SH-SY5Y (cell line): ENCODE data around the gene TNFRSF1B.

ENCODE experiments used
- GATA2 ChIP-seq: IDR thresholded peaks from 2 replicates; pipeline ENCODE4 v1.6.1; 2011; ENCODE audit warnings: mild to moderate bottlenecking, low read depth, low read length
- GATA3 ChIP-seq: IDR thresholded peaks from 2 replicates; pipeline ENCODE4 v1.6.1; 2011; ENCODE audit warnings: low read depth, mild to moderate bottlenecking, low read length, moderate library complexity

Gene TNFRSF1B

GRCh38 chr1:12159816-12160215 is 7.0 kb upstream of the TNFRSF1B start:
- TF ChIP-seq GATA3 (no peak), GATA2 (no peak)

DNA sequence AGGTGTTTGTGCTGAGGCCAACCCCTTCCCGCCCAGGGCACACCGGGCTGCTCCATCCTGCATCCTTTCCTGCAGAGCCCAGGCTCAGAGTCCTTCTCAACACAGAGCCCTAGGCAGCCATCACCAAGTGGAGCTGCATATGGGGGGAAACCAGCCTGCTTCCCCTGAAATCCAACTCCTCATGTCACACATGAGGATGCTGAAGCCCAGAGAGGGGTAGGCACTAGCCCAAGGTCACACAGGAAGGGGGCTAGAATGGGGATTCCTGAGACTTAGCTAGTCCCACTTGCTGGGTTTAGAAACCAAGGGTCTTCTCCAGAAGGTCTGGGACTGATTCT is 5.5 kb upstream of the TNFRSF1B start:
- TF ChIP-seq GATA2 = no peak
- no peak for TF ChIP-seq GATA3

DNA sequence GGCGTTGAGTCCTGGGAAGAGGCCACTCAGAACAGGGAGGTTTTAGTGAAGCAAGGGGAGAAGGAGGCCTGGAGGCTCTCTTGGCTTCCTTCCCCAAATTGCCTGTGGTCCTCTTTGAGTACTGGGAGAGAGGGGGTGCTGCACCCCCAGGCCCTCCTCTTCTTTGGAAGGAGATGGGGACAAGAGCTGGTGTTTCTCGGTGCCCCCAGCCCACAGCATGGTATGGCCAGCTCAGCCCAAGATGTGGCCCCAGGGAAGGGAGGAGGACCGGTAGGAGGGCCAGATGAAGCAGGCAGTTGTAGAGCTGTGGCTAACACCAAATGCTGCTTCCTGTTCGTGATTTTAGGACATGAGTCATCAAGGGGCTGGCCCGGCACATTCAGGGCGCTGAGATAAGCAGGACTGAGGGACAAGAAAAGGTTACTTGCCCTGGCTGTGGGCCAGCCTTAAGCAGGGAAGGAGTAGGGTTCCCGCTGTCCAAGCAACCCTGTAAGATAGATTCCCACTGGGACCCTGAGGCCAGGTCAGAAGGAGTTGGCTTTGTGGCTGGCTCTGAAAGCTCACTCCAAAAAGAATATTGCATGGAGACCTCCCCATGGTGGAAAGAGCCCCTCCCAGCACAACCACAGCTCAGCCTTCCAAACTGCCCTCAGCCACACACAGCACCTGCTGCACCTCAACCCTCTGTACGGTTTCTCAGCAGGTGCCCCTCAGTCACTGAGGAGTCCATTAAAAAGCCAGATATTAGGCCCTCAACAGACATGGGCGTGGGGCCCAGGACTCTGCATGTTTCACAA is 4.9 kb upstream of the TNFRSF1B start:
- TF ChIP-seq GATA3 (no peak), GATA2 (no peak)

DNA sequence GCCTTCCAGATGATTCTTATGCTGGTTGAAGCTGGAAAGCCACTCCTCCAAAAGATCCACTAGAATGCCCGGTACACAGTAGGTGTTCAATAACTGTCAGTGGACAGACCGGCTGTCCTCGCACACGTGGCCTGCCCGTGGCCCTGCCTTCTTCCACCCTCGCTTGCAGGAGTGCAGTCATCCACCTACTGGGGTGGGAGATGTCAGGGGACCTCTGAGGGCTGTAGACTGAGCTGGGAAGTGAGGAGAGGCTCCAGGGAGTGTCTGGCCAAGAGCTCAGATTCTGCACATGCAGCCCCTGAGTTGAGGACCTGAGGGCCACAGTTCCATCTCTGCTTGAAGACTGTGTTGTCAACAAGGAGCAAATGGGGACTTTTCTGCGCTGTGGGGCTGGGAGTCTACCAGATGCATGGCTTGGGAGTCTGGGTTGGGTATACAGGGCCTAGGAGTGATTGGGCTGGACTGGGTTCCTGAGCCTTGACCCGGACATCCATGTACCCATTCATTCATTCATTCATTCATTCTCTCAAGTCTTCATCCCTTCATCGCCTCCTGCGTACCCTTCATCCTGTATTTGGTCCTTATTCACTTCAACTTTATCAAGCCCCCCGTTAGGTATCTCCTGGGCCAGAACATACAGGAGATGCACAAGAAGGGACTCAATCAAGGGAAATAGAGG is 4.2 kb upstream of the TNFRSF1B start:
- TF ChIP-seq GATA2 = no peak
- TF ChIP-seq GATA3 = no peak

GRCh38 chr1:12163210-12163609 is 3.6 kb upstream of the TNFRSF1B start:
- TF ChIP-seq GATA3 = no peak
- no peak for TF ChIP-seq GATA2

DNA sequence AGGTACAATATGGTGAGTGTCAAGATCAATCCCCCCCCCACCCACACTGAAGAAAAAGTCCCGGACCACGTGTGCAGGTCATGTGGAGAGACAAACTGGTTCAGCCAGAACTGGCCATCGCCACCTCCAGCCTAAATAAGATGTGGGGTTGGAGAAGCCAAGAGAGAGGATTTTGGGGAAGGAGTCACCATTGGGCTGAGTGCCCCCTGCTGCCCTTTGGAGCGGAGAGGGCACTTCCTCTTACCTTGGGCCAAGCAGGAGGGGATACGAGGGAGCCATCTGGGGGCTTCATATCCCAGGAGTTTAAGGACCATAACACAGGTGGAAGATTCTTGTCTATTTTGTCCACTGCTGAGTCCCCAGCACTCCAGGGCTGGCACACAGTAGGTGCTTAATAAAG is 2.6 kb upstream of the TNFRSF1B start:
- TF ChIP-seq GATA3 = no peak
- no peak for TF ChIP-seq GATA2

DNA sequence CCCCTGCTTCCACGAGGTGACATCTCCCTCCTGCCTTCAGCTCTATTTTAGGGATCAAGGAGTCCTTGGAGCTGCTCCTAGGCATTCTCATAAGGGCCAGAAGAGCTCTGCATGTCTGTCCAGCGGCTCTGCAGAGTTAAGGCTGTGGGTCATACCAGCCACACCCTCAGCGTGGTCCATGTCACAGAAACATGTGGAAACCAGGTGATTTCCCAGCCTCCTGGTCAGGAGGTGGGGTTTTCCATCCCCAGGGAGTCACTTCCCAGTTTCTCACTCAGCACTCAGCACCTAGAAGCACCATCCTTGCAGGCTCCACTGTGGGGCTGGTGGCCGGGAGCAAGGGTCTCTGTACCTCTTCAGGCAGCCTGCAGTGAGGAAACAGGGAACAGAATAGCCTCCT is 1.4 kb upstream of the TNFRSF1B start:
- TF ChIP-seq GATA2 (no peak), GATA3 (no peak)

- TF ChIP-seq GATA3 (no peak), GATA2 (no peak)
Observed at GRCh38 chr1:12167493-12168429, 970 bp downstream of the TNFRSF1B start.

GRCh38 chr1:12168451-12169160 is 1.8 kb downstream of the TNFRSF1B start:
- TF ChIP-seq GATA2 (no peak), GATA3 (no peak)

DNA sequence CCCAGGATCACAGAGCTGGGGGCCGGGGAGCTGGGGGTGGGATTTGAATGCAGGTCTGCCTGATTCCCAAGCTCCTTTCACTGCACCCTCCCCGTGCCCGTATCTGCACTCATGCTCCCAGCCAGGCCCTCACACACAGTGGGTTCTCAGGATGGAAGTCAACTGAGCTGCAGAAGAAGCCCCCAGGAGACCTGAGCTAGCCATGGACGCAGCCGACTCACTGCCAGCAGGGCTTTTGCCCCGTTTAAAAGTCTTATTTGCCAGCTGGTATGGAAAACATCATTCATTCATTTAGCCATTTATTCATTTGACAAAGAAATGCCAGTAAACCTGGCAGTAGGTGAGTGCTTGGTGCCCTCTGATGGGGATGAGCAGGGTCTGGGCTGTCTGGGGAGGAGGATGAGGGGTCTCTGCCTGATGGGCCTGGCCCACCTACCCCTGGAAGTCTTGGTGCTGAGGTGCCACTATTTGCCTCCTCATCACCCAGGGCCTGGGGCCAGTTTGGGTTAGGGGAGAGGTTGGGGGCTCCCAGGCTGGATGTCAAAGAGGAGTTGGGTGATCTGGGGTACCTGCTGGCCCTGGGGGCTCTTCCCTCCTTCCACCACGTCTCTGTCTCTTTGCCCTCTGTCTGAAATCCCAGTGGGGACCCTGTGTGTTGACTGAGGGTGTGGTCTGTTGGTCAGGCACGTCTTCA is 2.8 kb downstream of the TNFRSF1B start:
- no peak for TF ChIP-seq GATA3
- TF ChIP-seq GATA2 = no peak

DNA sequence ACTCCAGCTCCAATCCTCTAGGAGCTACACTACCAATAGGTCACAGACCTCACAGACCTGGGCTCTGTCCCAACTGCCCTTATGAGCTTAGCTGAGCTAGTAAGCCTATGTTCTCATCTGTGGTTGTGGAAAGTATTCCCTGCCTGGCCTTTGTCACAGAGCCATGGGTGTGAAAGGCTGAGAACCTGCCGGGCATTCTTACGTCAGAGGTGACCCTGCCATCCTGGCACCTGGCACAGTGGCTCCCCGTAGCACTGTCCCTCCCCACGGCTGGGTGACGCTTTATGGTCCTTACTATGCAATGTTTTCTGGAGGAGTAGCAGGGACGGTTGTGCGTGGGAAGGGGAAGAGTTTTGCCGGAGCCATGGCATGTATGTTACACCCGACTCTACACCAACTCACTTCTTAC is 3.5 kb downstream of the TNFRSF1B start:
- TF ChIP-seq GATA3 (no peak), GATA2 (no peak)

DNA sequence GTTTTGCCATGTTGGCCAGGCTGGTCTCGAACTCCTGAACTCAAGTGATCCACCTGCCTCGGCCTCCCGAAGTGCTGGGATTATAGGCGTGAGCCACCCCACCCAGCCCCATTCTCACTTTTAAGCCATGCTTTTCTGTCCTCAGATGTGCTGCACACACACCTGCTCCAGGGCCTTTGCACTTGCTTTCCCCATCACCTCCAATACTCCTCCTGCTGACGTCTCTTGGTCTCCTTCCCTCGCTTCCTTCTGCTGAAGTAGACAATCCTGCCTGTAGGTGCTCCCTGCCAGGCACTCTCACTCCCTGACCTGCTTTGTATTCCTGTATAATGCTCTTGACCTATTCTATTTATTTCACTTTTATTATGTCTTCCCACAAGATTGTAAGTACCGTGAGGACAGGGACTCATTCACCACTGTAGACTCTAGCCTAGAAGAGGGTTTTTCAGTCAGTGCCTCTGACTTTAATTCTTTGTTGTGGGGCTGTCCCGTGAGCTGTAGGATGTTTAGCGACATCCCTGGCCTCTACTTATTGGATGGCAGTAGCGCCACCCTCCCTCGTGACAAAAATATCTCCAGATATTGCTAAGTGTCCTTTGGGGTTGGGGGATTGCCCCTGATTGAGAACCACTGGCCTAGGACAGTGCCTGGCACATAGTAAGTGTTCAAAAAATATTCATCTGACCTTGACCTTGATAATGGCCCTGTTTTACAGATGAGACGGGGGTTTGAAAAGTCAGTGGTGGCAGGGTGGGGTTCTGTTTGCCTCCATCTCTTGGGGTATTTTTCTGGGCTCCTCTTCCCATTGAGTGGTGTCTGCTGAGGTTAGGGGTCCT is 4.6 kb downstream of the TNFRSF1B start:
- no peak for TF ChIP-seq GATA2
- TF ChIP-seq GATA3 = no peak
